ENCODE data around the gene F7.
"Not testable (repeated sequence)": the region's sequence is repeated elsewhere in the genome, so short reads cannot be mapped to it uniquely, and the experiment has no call there.

The F7 gene

DNA sequence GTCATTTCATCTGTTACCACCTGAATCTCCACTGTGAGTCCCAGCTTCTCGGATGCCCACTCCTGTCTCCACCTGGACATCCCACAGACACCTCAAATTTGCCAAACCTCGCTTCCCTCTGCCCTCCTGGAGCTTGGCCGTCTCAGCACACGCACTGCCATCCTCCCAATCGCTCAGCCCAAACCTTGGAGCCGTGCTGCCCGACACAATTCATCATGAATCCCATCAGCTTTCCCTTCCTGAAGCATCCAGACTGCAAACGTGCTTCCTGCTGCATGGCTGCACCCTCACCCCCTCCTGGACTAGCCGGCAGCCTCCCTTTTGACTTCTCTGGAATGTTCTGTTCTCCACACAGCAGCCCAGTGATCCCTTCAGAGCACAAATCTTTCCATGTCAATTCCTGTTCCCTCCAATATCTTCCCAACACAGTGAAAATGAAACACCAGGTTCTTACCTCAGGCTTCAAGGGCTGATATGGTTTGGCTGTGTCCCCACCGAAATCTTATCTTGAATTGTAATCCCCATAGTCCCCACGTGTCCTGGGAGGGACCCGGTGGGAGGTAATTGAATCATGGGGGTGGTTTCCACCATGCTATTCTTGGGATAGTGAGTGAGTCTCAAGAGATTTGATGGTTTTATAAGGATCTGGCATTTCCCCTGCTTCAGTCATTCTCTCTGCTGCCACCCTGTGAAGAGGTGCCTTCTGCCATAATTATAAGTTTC lies 51.8 kb downstream of the F7 start:
- DNase-seq = no peak

DNA sequence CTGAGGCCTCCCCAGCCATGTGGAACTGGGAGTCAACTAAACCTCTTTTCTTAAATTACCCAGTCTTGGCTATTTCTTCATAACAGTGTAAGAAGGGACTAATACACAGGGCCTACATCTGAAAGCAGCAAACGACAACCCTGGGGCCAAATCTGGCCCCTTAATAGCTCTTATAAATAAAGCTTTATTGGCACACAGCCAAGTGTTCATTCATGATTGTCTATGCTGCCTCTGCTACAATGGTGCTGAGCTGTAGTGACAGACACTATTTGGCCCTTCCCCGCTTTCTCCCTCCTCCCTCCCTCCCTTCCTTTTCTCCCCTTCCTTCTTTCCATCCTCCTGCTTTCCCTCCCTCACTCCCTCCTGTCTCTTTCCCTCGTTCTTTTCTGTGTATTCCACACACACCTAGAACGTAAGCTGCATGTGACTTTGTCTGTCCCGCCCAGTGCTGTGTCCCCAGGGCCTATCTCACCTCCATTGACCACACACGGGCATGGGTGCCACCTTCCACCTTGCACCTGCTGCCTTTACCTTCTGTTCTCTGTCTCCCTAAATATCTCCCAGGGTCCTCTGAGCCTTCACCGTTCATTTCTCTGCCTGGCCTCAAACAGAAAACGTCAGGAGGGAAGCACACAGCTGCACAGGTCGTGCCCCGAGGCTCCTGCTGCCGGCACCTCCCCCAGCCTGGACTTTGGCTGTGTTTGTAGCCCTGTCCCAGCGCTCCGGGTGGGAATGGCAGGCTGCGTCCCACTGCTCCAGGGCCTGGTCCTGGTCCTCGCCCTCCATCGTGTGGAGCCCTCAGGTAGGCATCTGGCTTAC lies 52.5 kb downstream of the F7 start, which contains the start of gene PROZ:
Gene PROZ, plus strand, starts transcription at position 720 of the 819 bp plus-strand sequence. Its CDS starts 13 bp downstream, at position 733.
- no peak for DNase-seq

DNA sequence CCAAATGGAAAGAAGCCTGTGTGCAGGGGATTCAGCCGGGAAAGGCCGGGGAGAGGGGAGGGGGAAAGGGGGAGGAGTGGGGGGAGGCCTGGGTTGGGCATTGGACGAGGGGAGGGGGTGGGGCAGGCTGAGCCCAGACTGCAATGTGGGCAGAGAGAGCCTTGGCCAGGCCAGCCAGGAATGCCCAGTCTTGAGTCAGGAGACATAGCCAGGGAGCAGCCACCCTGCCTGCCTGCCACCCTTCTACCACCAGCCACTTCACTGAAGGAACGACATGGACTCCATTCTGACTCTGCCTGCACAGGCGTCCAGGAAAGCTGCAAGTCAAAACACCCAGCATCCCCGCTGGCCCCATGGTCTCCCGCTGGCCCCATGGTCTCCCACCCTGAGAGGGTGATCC lies 53.4 kb downstream of the F7 start:
- DNase-seq = no peak

DNA sequence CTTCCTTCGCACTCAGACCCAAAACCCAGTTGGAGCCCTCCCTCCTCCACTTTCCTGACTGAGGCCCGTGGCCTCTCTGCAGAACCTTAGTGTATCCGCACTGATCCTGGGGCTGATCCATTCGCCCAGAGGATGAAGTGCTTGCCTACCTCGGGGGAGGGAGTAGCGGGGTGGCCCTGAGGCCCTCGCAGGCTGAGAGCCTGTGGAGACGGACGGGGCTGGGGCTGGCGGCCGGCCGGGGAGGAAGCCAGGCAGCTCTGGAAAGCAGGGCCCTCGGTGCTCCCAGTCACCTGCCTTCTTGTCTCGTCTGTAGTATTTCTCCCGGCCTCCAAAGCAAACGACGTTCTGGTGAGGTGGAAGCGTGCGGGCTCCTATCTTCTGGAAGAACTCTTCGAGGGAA lies 54.1 kb downstream of the F7 start:
- no peak for DNase-seq

DNA sequence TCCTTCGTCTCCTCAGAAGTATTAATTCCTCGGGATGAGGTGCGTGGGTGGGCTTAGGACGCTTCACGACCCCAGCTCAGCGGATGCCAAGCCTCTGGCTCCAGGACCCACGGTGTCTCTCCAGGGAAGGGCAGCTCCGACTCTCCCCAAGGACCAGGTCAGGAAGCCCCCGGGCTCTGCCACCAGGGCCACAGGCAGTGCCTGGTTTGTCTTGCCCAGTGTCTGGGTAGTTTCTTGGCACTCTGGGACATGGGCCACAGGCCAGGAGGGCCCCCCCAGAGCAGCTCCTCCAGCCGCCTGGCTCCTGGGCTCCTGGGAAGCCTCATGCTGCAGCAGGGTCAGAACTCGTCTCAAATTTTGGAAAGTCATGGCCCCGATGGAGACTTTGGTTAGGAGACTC lies 55.4 kb downstream of the F7 start:
- no peak for DNase-seq

DNA sequence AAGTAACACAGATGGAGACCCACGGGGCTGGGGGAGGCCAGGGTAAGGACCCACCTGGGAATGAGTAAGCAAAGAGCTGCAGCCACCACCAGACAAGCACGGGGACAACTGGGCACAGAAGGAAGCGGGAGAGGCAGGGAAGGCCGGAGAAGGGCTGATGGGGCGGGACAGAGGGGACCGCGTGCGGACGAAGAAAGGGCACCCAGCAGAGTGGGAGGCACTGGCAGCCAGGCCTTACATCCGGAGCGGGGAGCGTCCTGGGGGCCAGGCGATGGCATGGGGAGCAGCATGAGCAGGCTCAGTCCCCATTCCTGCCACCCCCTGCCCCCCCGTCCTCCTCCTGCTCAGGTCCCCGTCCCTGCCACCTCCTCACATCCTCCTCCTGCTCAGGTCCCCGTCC lies 55.8 kb downstream of the F7 start:
- no peak for DNase-seq

DNA sequence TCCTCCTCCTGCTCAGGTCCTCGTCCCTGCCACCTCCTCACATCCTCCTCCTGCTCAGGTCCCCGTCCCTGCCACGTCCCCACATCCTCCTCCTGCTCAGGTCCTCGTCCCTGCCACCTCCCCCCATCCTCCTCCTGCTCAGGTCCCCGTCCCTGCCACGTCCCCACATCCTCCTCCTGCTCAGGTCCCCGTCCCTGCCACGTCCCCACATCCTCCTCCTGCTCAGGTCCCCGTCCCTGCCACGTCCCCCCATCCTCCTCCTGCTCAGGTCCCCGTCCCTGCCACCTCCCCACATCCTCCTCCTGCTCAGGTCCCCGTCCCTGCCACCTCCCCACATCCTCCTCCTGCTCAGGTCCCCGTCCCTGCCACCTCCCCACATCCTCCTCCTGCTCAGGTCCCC lies 56.4 kb downstream of the F7 start:
- DNase-seq = not testable (repeated sequence)

DNA sequence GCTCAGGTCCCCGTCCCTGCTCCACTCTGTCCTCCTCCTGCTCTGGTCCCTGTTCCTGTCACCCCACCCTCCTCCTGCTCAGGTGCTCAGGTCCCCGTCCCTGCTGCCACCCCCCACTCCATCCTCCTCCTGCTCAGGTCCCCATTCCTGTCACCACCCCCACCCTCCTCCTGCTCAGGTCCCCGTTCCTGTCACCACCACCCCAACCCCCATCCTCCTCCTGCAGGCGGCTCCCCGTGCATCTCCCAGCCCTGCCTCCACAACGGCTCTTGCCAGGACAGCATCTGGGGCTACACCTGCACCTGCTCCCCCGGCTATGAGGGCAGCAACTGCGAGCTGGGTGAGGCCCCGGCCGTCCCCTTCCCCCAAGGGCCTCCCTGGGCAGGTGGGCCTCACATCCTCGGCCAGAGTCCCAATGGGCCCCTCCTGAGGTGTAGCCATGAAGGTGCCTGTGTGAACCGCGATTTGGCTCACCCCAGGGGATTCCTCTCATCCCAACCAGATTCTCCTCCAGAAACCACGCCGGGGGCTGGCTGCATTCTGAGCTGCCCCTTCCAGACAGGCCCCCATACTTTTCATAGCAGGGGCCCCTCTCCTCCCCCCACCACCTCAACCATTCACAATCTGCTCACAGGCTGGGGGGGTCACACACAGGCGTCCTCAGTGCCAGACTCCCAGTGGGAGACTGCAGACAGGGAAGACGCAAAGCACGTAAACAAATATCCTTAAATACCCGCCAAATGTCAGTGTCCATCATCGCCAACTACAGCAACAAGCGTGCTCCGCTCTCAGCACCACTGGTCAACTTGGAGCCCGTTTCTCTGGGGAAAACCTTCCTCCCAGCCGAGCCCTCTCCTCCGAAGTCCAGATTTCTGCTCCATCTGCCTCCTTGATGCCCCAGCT lies 57.4 kb downstream of the F7 start:
- no peak for DNase-seq

DNA sequence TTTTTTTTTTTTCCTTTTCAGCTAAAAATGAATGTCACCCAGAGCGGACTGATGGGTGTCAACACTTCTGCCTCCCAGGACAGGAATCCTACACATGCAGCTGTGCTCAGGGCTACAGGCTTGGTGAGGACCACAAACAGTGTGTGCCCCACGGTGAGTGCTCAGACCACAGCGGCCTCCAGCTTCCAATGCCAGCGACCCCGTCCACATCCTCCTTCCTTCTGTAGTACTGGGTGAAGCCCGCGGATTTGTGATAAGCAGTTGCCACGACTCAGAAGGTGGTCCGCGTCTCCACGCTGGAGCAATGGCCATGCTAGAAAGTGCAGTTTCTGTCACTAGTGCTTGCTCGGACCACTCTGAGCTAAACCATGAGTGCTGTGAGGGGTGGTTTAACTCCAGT lies 58.9 kb downstream of the F7 start:
- DNase-seq = no peak

DNA sequence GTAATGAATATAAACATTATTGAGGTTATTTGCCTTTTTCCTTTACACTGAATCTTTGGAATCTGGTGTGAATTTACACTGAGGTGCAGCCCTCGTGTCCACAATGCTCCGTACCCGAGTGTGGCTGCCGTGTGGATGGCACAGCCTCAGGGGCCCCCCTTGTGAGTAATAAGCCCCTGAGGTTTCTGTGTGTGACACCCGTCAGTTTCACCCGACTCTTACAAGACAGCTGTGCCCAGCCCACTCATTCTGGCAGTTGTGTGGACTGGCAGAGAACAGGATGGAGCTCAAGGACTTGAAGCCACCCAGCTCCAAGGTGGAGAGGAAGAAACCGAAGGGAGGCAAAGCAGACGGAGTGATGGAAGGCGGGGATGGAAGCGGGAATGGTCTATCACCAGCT lies 60.7 kb downstream of the F7 start:
- no peak for DNase-seq

DNA sequence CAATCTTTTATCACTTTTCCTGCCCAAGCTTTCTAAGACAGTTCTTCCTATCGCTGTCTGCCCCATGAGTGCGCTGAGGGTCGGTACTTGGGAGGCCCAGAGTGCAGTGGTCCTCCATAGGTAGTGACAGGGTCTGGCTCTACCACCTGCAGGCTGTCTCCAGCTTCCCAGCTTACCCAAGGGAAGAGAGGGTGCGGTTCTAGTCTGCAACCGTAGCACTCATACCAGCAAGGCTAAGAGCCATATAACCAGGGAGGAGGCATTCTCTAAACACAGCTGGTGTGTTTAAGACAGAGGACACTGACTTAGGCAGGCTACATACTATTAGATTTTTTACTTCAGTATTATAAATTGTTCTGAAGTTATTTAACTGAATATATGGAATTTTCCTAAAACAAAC lies 61.1 kb downstream of the F7 start:
- no peak for DNase-seq

DNA sequence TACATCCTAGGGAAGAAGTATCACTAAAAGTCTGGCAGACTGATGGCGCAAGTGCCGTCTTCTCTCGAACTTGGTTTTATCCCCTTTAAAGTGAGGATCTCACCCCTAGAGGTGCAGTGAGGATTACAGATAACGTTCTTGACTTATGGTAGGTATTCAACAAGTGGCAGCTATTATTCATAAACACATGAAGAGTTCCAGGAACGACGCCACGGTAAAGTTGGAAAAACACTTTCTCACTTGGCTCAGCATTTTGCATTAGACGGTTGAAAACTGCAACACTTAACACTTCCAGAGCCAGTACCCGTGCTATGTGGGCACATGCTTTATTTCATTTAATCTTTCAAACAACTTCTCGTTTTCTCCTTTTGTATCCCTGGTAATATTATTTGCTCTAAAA lies 61.6 kb downstream of the F7 start:
- DNase-seq = no peak

DNA sequence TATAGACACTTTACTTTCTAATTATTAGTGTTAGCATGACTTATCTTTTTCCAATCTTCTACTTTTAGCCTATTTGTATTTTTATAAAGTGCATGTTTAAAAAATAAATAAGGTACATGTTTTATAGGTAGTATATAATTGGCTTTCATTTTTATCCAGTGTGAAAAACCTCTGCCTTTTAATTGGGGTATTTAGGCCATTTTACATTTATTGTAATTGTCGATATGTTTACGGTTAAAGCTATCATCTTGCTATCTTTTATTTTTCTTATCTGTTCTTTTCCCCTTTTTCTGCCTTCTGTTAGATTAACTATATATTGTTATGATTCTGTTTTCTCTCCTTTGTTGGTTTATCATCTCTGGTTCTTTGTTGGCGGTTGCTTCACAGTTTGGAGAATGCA lies 62.0 kb downstream of the F7 start:
- no peak for DNase-seq

DNA sequence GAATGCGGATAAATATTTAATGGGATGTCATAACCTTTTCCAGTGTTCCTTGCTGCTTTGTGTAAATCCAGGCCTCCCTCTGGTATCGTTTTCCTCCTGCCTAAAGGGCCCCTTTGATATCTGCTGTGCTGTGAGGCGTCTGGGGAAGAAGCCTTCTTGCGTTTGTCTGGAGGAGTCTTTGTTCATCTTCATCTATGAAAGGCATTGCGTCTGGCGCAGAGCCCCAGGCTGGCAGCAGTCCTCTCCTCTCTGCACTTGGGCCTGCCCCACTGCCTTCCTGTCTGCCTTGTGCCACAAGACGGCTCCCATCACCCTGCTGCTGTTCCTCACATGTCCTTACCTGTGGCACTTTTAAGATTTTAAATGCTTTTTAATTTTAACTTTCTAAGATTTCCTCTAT lies 62.6 kb downstream of the F7 start:
- DNase-seq = no peak

DNA sequence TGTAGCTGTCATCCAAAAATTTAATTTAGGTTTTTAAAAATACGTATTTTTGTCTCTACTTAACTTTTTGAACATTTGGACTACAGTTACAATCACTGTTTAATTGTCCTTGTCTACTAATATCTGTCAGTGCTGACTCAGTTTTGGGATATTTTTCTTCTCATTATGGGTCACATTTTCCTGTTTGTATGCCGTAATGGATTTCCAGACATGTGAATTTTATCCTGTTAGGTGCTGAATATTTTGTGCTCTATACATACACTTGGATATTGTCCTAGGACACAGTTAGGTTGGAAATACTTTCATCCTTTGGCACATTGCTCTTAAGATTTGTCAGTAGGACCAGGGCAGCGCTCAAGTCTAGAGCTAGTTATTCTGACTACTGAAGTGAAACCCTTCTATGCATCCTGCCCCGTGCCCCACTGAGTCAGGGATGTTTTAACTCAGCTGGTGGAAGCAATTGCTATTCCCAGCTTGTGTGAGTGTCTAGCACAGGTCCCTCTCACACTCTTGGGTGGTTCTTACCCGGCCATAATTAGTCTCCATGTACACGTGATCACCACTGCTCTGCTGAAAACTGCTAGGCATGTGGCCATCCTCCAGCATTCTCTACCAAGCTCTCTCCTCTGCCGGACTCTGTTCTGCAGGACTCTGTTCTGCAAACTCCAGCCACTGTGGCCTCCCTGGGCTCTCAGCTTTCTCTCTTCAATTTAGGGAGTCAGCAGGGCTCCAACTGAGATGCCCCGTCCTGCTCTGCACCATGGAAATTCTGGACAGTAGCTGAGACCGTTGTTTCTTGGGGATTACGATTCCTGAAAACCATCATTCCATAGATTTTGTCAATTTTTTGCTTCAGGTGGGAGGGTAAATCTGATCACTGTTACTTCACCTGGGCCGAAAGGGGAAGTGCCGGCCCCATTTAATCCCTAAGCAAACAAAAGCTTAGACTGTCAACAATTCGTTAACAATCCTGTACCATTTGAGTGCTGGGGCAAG lies 64.0 kb downstream of the F7 start:
- no peak for DNase-seq
